Stimulated activated CD4-positive, alpha-beta T cell treated with anti-CD3 and anti-CD28 coated beads, Interleukin-2, amount 100 ng/mL, for 48 hours (primary cell): ENCODE measurements around the gene PRKAA2.

ENCODE experiments used
- DNase-seq, 2 donors: peaks; one replicate each; pipeline ENCODE4 v3.0.0-alpha.2; 2020

The PRKAA2 gene

GRCh38 chr1:56655991-56656613 lies 11.0 kb downstream of the PRKAA2 start:
- DNase-seq = no peak

DNA sequence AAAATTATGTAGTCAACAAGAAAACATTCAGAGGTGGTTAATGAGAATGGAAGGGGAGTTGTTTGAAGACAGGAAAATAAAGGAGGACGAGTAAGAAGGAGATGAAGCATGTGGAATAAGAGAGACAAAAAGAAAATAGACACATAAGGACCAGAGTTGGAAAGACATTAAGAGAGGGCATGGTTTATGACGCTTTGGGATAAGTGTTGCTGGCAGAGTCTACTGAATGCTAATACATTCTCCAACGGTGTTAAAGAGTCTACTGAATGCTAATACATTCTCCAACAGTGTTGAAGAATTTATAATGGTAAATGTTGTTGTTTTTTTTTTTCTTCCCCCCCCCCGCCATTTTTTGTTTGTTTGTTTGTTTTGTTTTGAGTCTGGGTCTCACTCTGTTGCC lies 13.1 kb downstream of the PRKAA2 start:
- DNase-seq = no peak

DNA sequence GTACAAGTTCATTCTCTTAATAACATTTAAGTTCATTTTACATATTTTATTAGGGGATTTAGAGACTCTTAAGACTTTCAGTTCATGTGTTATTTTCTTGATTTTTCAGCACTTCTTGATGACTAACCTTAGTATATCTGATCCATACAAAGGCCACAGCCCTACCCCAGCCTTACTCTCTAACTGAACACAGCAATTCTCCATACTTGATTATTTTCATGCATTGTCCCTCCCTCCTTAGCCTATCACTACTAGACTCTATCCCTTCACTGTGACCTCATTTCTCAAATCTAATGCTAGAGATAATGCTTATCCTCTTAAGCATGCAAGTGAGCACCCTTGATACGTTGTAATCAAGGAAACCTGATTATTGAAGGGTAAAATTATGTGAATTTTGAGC lies 15.2 kb downstream of the PRKAA2 start:
- DNase-seq = no peak

DNA sequence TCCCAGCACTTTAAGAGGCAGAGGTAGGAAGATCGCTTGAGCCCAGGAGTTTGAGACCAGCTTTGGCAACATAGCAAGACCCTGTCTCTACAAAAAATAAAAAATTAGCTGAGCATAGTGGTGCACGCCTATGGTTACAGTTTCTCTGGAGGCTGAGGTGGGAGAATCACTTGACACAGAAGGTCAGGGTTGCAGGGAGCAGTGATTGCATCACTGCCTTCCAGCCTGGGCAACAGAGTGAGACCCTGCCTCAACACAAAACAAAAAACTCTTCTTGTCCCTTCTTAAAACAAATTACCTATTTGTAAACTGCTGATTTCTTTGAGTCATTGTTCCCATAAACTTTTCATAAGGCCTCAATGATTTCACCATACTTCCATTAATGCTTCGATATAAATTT lies 18.7 kb downstream of the PRKAA2 start:
- DNase-seq = no peak

GRCh38 chr1:56665384-56665783 lies 20.3 kb downstream of the PRKAA2 start:
- DNase-seq = no peak

DNA sequence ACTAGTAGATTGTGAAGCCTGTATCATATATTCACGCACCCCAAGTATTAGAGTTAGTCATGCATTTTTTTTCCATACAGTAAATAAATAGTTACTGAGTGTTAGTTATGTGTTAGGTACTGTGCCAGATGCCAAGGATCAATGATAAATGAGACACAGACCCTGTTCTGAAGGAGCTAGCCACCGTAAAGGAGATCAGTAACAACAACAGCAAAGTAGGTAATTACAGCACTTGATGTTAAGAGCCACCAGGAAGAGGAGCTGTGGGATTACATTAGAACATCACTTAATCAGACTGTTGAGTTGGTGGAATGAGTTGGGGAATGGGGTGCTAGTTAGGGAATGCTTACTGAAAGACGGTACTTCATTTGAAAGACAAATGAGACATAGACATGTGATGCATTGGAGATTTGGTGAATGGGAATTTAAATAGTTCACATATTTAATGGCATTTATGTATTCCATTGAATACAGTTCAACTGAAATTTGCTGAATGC lies 21.0 kb downstream of the PRKAA2 start:
- DNase-seq = no peak

DNA sequence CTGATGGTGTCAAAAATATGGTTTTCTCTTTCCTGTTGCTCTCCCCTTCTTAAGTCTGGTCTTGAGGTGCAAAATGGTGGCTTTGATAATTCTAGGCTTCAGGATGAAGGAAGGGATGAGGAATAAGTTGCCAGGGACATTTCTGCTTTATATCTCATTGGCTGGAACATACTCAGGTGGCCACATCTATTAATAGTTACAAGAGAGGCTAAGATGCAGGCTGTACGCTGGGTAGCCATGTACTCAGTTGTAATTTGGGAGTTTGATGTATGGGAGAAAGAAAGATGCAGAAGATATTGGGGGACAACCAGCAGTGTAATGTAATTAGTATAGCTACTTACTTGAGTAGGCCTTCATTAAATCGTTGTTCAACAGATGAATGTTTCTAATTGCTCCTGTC lies 25.2 kb downstream of the PRKAA2 start:
- DNase-seq = no peak

DNA sequence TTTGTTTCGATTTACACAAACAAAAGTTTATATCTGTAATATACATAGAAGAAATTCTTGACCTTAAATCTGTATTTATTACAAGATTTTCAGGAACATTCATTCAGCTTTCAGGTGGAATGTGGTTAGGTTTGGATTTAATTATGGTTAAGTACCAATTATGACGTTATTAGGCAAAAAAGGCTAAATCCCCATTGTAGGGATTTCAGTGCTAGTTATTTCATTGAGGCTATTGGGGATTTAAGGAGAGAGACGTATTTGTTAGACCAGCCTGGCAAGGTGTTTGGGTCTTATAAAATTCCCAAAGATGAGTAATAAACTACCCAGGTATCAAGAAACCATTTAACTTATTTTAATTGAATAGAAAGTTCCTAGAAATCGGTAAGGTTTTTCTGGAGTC lies 26.0 kb downstream of the PRKAA2 start:
- DNase-seq = no peak

GRCh38 chr1:56671542-56671941 lies 26.4 kb downstream of the PRKAA2 start:
- no peak for DNase-seq

GRCh38 chr1:56672579-56672978 lies 27.5 kb downstream of the PRKAA2 start:
- no peak for DNase-seq

DNA sequence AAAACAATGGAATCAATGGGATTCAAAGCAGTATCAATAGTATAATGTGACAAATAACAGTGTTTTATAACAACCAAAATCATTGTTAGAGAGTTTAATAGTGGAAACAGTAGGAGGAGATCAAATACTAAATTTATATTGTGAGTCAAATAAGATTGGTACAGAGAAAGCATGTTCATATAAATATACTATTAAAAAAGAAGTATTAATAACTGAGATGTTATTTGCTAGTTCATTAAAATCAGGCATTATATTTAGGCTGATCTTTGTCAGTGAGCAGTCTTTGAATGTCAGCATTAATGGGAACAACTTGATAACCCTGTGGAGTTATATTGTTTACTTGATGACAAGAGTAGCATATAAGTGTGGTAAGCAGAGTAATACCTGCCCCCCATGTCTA lies 30.6 kb downstream of the PRKAA2 start:
- no peak for DNase-seq

DNA sequence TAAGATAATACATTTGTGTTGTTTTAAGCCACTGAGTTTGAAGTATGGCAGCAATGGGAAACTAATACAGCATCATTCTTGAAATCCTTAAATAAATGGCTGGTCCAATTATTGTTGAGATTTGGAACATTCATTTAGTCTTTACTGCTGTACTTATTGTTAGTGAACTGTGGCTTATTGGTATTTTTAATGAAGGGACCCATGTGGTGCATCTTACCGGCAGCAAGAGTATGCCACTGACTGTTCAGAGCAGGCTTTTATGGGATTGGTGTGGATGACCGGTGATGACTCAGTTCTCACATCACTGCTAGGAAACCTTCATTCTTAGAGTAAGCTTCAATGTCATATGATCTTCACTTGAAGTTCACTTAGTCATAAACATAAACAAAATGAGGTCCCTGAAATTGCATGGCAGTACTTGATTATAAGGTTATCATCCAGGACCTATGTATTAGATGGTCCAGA lies 31.5 kb downstream of the PRKAA2 start:
- DNase-seq = no peak

GRCh38 chr1:56683569-56683968 lies 38.5 kb downstream of the PRKAA2 start:
- DNase-seq = no peak

GRCh38 chr1:56686169-56686568 lies 41.1 kb downstream of the PRKAA2 start:
- no peak for DNase-seq

DNA sequence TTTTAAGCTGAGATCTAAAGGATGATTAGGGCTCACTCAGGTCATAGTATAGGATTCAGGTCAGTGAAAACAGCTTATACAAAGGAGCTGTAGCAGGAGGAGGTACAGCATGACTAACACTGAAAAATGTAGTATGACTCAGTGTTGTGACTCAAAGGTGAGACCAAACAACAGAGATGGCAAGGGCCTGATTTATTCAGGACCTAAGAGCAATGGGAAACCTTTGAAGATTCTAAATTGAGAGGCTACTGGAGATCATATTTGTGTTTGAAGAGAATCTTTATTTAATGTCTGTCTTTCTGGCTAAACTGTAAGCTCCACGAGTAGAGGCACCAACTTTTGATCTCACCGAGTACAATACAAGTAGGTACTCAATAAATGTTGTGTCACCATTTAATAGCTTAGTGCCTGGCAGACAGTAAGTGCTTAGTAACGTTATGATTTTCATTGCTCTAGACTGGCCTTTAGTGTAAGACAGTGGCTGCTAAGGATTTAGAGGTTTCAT lies 43.5 kb downstream of the PRKAA2 start:
- DNase-seq = no peak

- no peak for DNase-seq
Observed at GRCh38 chr1:56696663-56697062, 51.5 kb downstream of the PRKAA2 start.

GRCh38 chr1:56703747-56704146 lies 58.6 kb downstream of the PRKAA2 start:
- DNase-seq = no peak

- DNase-seq = no peak
Observed at GRCh38 chr1:56707379-56707778, 62.3 kb downstream of the PRKAA2 start.

- no peak for DNase-seq
Observed at GRCh38 chr1:56709269-56709880, 64.3 kb downstream of the PRKAA2 start.

DNA sequence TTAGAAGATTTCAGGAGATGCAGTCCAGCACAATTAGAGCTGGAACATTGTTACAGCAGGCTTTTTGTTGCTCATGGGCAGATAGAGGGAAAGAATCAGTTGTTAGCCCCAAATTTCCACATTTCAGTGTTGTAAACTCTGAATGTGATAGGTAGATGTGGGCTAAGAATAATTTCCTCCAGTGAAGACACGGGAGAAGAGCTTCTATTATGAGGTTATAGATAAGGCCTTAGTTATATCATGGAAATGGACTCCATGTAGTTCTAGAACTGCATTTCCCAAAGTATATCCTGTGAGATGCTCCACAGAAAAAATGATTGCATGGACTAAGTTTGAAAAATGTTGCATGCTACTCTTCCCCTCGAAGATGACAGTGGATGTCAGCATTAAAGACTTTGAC lies 64.9 kb downstream of the PRKAA2 start:
- no peak for DNase-seq

- DNase-seq = no peak
Observed at GRCh38 chr1:56710646-56711045, 65.5 kb downstream of the PRKAA2 start.

DNA sequence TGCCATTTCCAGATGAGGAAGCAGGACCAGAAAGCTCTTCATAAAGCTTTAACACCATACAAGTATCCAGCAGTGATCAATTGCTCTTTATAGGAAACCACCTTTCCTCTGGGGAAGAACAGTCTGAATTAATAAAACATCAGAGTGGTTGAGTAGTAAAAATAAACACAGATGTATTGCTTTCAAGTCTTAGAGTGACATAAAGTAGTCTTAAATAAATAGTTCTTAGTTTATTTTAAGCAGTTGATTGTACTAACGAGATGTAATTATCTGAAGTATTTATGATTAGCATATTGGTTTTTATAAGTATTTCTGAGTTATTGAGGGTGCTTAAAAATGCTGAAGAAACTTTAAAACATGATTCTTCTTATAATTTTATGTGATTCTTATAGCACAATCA lies 67.0 kb downstream of the PRKAA2 start:
- DNase-seq = no peak

DNA sequence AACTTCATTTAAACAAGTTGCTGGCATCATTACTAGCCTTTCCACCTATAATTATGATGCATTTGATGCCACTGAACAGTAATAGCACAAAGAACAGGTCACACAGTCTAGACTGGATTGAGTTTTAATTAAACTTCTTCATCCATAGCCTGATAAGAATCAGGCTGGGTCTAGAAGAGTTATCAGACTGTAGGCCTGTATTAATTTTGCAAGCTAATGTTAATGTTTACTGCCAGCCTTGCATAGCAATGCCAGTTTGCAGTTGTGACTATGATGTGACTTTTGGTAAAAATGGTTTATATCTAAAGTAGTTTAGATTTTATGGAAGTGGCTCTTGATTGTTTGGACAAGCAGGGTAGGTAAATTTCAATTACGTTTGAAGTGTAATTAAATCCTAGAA lies 68.0 kb downstream of the PRKAA2 start:
- DNase-seq = no peak

GRCh38 chr1:56715156-56715555 lies 70.0 kb downstream of the PRKAA2 start:
- no peak for DNase-seq

DNA sequence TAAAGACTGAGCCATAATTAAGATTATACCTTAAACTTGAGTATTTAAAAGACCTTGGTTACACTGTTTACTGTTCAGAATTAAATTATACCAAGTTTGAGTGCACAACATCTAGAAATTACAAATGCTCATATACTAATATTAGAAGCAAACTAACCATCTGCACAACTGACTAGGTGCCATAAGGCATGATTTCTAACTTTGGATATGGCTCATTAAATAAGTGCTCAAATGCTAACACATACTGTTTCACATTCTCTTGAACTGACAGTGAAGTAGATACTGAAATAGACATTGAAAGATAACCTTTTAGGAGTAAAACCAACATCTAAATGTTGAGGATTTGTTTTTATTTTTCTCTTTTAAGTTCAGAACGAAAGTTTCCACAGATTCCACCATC lies 74.1 kb downstream of the PRKAA2 start:
- no peak for DNase-seq
